A549 (cell line): Measurements from ENCODE around the gene TMEM174. TPM values are rescaled to one million over a fixed set of nuclear protein-coding genes. Genes with fewer than 3 reads are reported as not detected.

Experiments
- ATAC-seq, 2 experiments: fragments of 200-7000 bp in 1 of 2; fragments of >200 bp in 1 of 2; cut with Nextera tagmentation in 1 of 2; cut with Tn5 transposase in 1 of 2; 3 replicates each; pipeline versions ENCODE4 v1.8.0 to v1.9.1; 2018 to 2020; ENCODE audit warnings: mild to moderate bottlenecking in 1 of 2, moderate library complexity in 1 of 2
- CTCF ChIA-PET: fragments of 300-600 bp; sonication (Branson Sonifier 250); formaldehyde crosslinking; extraction: SDS; loops from one replicate; lab custom pipeline; 2021; ENCODE audit warnings: antibody characterized with exemption, inconsistent platforms; lab: Yijun Ruan, JAX
- POLR2A ChIA-PET: fragments of 350-600 bp; formaldehyde crosslinking; extraction: SDS; loops from one replicate; lab custom pipeline; 2021; ENCODE audit warnings: antibody characterized with exemption, inconsistent platforms; lab: Yijun Ruan, JAX
- DNase-seq, 2 experiments: peaks; one replicate each; pipeline versions ENCODE4 v3.0.0 to v3.0.0-alpha.2; 2011 to 2016; ENCODE audit warnings: low read depth in 1 of 2, low spot score in 1 of 2
- FAIRE-seq: peaks from 2 replicates; lab custom pipeline; 2011; peaks lifted over from hg19 to GRCh38; lab: Jason Lieb, UNC
- H3K27ac ChIP-seq, 2 experiments: fragments of >200 bp; sonication (Bioruptor Twin); formaldehyde crosslinking; 3 replicates each; pipeline ENCODE4 v1.5.1; 2016 to 2017
- H3K4me1 ChIP-seq: fragments of >200 bp; sonication (Bioruptor Twin); formaldehyde crosslinking; 3 replicates; pipeline ENCODE4 v1.6.1; 2016
- H3K4me2 ChIP-seq: fragments of >200 bp; sonication (Bioruptor Twin); formaldehyde crosslinking; 3 replicates; pipeline ENCODE4 v1.6.1; 2016
- H3K4me3 ChIP-seq: fragments of >200 bp; sonication (Bioruptor Twin); formaldehyde crosslinking; 3 replicates; pipeline ENCODE4 v1.5.1; 2016
- H3K9me3 ChIP-seq: fragments of >200 bp; sonication (Bioruptor Twin); formaldehyde crosslinking; 3 replicates; pipeline ENCODE4 v1.6.1; 2016
- BCL3 ChIP-seq: fragments of >200 bp; sonication (Bioruptor Twin); formaldehyde crosslinking; IDR thresholded peaks from 3 replicates; pipeline ENCODE4 v1.6.1; 2016
- CBX8 ChIP-seq: fragments of 200-600 bp; sonication (generic); IDR thresholded peaks from 2 replicates; pipeline ENCODE4 v1.6.1; 2016
- CHD2 ChIP-seq: fragments of 150-350 bp; IDR thresholded peaks from 2 replicates; pipeline ENCODE4 v1.6.1; 2014; ENCODE audit warnings: low read length; ENCODE audit not compliant: partially characterized antibody
- CHD4 ChIP-seq: fragments of 200-600 bp; sonication (generic); IDR thresholded peaks from 2 replicates; pipeline ENCODE4 v1.6.1; 2016; ENCODE audit warnings: antibody characterized with exemption, mild to moderate bottlenecking, borderline replicate concordance
- ELK1 ChIP-seq: fragments of 150-350 bp; IDR thresholded peaks from 2 replicates; pipeline ENCODE4 v1.6.1; 2014; ENCODE audit warnings: low read depth, mild to moderate bottlenecking, low read length
- EP300 ChIP-seq, 2 experiments: fragments of >200 bp; sonication (Bioruptor Twin); formaldehyde crosslinking; IDR thresholded peaks; 2 replicates in 1 of 2; 3 replicates in 1 of 2; pipeline ENCODE4 v1.6.1; 2016 to 2017
- FOSB ChIP-seq: fragments of 250-450 bp; sonication (Bioruptor Pico); IDR thresholded peaks from 2 replicates; pipeline ENCODE4 v1.5.0; 2020; ENCODE audit warnings: mild to moderate bottlenecking, moderate library complexity
- FOSL2 ChIP-seq, 2 experiments: fragments of 450-650 bp in 1 of 2; fragments of >200 bp in 1 of 2; sonication (Bioruptor Twin) in 1 of 2; formaldehyde crosslinking; IDR thresholded peaks; 2 replicates each; pipeline versions ENCODE4 v1.5.0 to v1.6.1; 2016 to 2020; ENCODE audit warnings: mild to moderate bottlenecking in 1 of 2, moderate library complexity in 1 of 2
- GATA3 ChIP-seq: IDR thresholded peaks from 2 replicates; pipeline ENCODE4 v1.6.1; 2012; ENCODE audit warnings: borderline replicate concordance
- HDAC2 ChIP-seq: fragments of 200-600 bp; sonication (generic); IDR thresholded peaks from 2 replicates; pipeline ENCODE4 v1.6.1; 2016
- HES2 ChIP-seq: fragments of >200 bp; sonication (Bioruptor Twin); formaldehyde crosslinking; IDR thresholded peaks from 2 replicates; pipeline ENCODE4 v1.6.1; 2016
- HEYL ChIP-seq: fragments of 250-450 bp; sonication (Bioruptor Pico); IDR thresholded peaks from 2 replicates; pipeline ENCODE4 v1.8.0; 2021; ENCODE audit warnings: mild to moderate bottlenecking, moderate library complexity
- JUN ChIP-seq, 2 experiments: fragments of >200 bp; sonication (Bioruptor Twin); formaldehyde crosslinking; IDR thresholded peaks; 2 replicates in 1 of 2; 3 replicates in 1 of 2; pipeline ENCODE4 v1.6.1; 2016 to 2017
- KDM5A ChIP-seq: fragments of 200-600 bp; sonication (generic); IDR thresholded peaks from 2 replicates; pipeline ENCODE4 v1.6.1; 2016; ENCODE audit warnings: antibody characterized with exemption, mild to moderate bottlenecking
- MAFK ChIP-seq: fragments of 450-650 bp; IDR thresholded peaks from 2 replicates; pipeline ENCODE4 v1.6.1; 2014; ENCODE audit not compliant: partially characterized antibody
- MAX ChIP-seq: IDR thresholded peaks from 2 replicates; pipeline ENCODE4 v1.6.1; 2012
- MYC ChIP-seq: IDR thresholded peaks from 2 replicates; pipeline ENCODE4 v1.6.1; 2012; ENCODE audit warnings: mild to moderate bottlenecking, inconsistent platforms, low read length, improper control_type of control experiment, borderline replicate concordance
- PBX3 ChIP-seq: IDR thresholded peaks from 2 replicates; pipeline ENCODE4 v1.6.1; 2012
- POLR2A ChIP-seq: IDR thresholded peaks from 2 replicates; pipeline ENCODE4 v1.6.1; 2012; ENCODE audit warnings: mild to moderate bottlenecking, low read length
- POLR2AphosphoS2 ChIP-seq: conservative IDR thresholded peaks from 2 replicates; pipeline ENCODE4 v1.6.1; 2012; ENCODE audit warnings: low read length, improper control_type of control experiment, inconsistent platforms
- RNF2 ChIP-seq: fragments of 200-600 bp; sonication (generic); IDR thresholded peaks from 2 replicates; pipeline ENCODE4 v1.6.1; 2016; ENCODE audit warnings: low read depth, mild to moderate bottlenecking, antibody characterized with exemption, moderate library complexity, borderline replicate concordance
- SMC3 ChIP-seq: fragments of >200 bp; sonication (Bioruptor Twin); formaldehyde crosslinking; IDR thresholded peaks from 3 replicates; pipeline ENCODE4 v1.6.1; 2018; ENCODE audit warnings: inconsistent platforms
- SREBF2 ChIP-seq: fragments of 450-650 bp; IDR thresholded peaks from 2 replicates; pipeline ENCODE4 v1.6.1; 2014; ENCODE audit warnings: mild to moderate bottlenecking, moderate library complexity
- TFCP2L1 ChIP-seq: fragments of 250-450 bp; sonication (Bioruptor Pico); IDR thresholded peaks from 2 replicates; pipeline ENCODE4 v1.5.0; 2021; ENCODE audit warnings: mild to moderate bottlenecking
- USF2 ChIP-seq: fragments of 450-650 bp; IDR thresholded peaks from 2 replicates; pipeline ENCODE4 v1.6.1; 2014; ENCODE audit warnings: antibody characterized with exemption
- polyA plus RNA-seq, 4 experiments: library from polyadenylated mRNA; depleted of rRNA in 3 of 4; stranded (reverse); fragments of >200 nt; fragmentation: RNase III in 1 of 4; extraction: RNeasy Plus Mini Kit Qiagen cat#74134 plus additional on column Dnase treatment in 1 of 4; gene quantifications; 2 replicates in 3 of 4; 3 replicates in 1 of 4; pipeline ENCODE4 v1.2.3, GENCODE V29; 2011 to 2017

The TMEM174 gene
- polyA plus RNA-seq, 2 of the 4 experiments (the other 2 are of a cell fraction), result not detected

GRCh38 chr5:73179730-73180129 is 6.7 kb downstream of the TMEM174 start (continued):
- TF ChIP-seq SMC3 (no peak), USF2 (no peak), GATA3 (no peak), PBX3 (no peak), CBX8 (no peak), MYC (no peak), BCL3 (no peak), FOSB (CRISPR knock-in tag) (no peak)

GRCh38 chr5:73180566-73180965 is 7.6 kb downstream of the TMEM174 start:
- POLR2A ChIA-PET, result no interaction called here
- FAIRE-seq, result no peak
- Histone ChIP-seq H3K4me1 (no peaks in the 10 kb centered on the region), H3K4me2 (no peak overlapping the region), H3K27ac (no peak overlapping the region), H3K4me3 (no peak overlapping the region), H3K9me3 (peaks cover 13% of the 10 kb centered on the region; the same call in 1 of the 3 replicates)
- ATAC-seq, result no peak
- TF ChIP-seq EP300 (IDR thresholded peaks at IDR 0.05), result no peak
- no peak for TF ChIP-seq FOSL2 (IDR thresholded peaks at IDR 0.05)
- TF ChIP-seq FOSL2 (CRISPR knock-in tag; IDR thresholded peaks at IDR 0.05), result no peak
- no peak for TF ChIP-seq ELK1
- no peak for TF ChIP-seq MAX
- no peak for TF ChIP-seq SMC3
- no peak for TF ChIP-seq POLR2AphosphoS2
- no peak for TF ChIP-seq HES2
- TF ChIP-seq KDM5A, result no peak
- TF ChIP-seq CHD4, result no peak
- no peak for TF ChIP-seq POLR2A
- no peak for TF ChIP-seq HEYL (CRISPR knock-in tag)
- TF ChIP-seq RNF2, result no peak
- no peak for TF ChIP-seq MAFK
- TF ChIP-seq SREBF2, result no peak
- TF ChIP-seq TFCP2L1 (CRISPR knock-in tag), result no peak
- TF ChIP-seq HDAC2, result no peak
- no peak for TF ChIP-seq CHD2
- TF ChIP-seq JUN (IDR thresholded peaks at IDR 0.05), result no peak
- TF ChIP-seq USF2, result no peak
- no peak for TF ChIP-seq BCL3
- CTCF ChIA-PET, result no interaction called here
- DNase-seq, result no peak
